PC-9 (cell line): ENCODE data around the gene CRY2. TPM values are rescaled to one million over a fixed set of nuclear protein-coding genes. Genes with fewer than 3 reads are reported as not detected.
A peak's percentile ranks its signal among the peaks of the same experiment; 100 is the strongest.

Experiments
- BruUV-seq: library from RNA; stranded (reverse); fragments of 400-500 nt; replicated peaks from 2 replicates; lab custom pipeline; 2021; lab: Mats Ljungman, UMichigan
- CTCF ChIA-PET: fragments of 300-600 bp; sonication (Branson Sonifier 250); formaldehyde crosslinking; loops from one replicate; lab custom pipeline; 2022; ENCODE audit warnings: antibody characterized with exemption; lab: Charles Lee
- POLR2A ChIA-PET: fragments of 300-600 bp; sonication (Branson Sonifier 250); formaldehyde crosslinking; loops from one replicate; lab custom pipeline; 2022; ENCODE audit warnings: antibody characterized with exemption; ENCODE audit not compliant: unreplicated experiment; lab: Charles Lee
- DNase-seq, 2 experiments: peaks; one replicate each; pipeline versions ENCODE4 v3.0.0 to v3.0.0-alpha.2; 2015 to 2022; ENCODE audit warnings: mixed read lengths in 1 of 2
- H2AFZ ChIP-seq: fragments of 200-600 bp; sonication (generic); 2 replicates; pipeline ENCODE4 v1.8.1; 2017; ENCODE audit warnings: antibody characterized with exemption
- H3F3A ChIP-seq: fragments of 200-600 bp; sonication (generic); 2 replicates; pipeline ENCODE4 v1.8.1; 2017; ENCODE audit warnings: antibody characterized with exemption, mild to moderate bottlenecking, low read depth; ENCODE audit not compliant: insufficient read depth
- H3K27ac ChIP-seq: fragments of 200-600 bp; sonication (generic); 2 replicates; pipeline ENCODE4 v1.6.1; 2016; ENCODE audit warnings: mixed run types
- H3K27me3 ChIP-seq: fragments of 200-600 bp; sonication (generic); 2 replicates; pipeline ENCODE4 v1.6.1; 2016; ENCODE audit warnings: low read depth, mixed run types; ENCODE audit not compliant: insufficient read depth
- H3K36me3 ChIP-seq: fragments of 200-600 bp; sonication (generic); 2 replicates; pipeline ENCODE4 v1.6.1; 2016; ENCODE audit warnings: low read depth, mixed run types
- H3K4me1 ChIP-seq: fragments of 200-600 bp; sonication (generic); replicated peaks from 2 replicates; pipeline ENCODE4 v1.6.1; 2016; ENCODE audit warnings: mixed run types; ENCODE audit not compliant: insufficient read depth
- H3K4me2 ChIP-seq: fragments of 200-600 bp; sonication (generic); 2 replicates; pipeline ENCODE4 v1.6.1; 2017; ENCODE audit warnings: mixed run types
- H3K4me3 ChIP-seq: fragments of 200-600 bp; sonication (generic); 2 replicates; pipeline ENCODE4 v1.6.1; 2016; ENCODE audit warnings: mixed run types
- H3K79me2 ChIP-seq: fragments of 200-600 bp; sonication (generic); 2 replicates; pipeline ENCODE4 v1.6.1; 2017; ENCODE audit warnings: low read depth, mixed run types
- H3K9me2 ChIP-seq: fragments of 200-600 bp; sonication (generic); 2 replicates; pipeline ENCODE4 v1.8.1; 2017; ENCODE audit warnings: mild to moderate bottlenecking; ENCODE audit not compliant: insufficient read depth
- H3K9me3 ChIP-seq: fragments of 200-600 bp; sonication (generic); 2 replicates; pipeline ENCODE4 v1.8.1; 2016; ENCODE audit warnings: low read depth; ENCODE audit not compliant: insufficient read depth
- H4K20me1 ChIP-seq: fragments of 200-600 bp; sonication (generic); 2 replicates; pipeline ENCODE4 v1.8.1; 2017; ENCODE audit not compliant: insufficient read depth
- EZH2 ChIP-seq: fragments of 200-600 bp; sonication (generic); IDR thresholded peaks from 2 replicates; pipeline ENCODE4 v1.8.0; 2017; ENCODE audit warnings: antibody characterized with exemption, low read depth
- intact Hi-C: fragments of 100-400 bp; cut with micrococcal nuclease; formaldehyde crosslinking; loops from one replicate; pipeline ENCODE4 v1.10.0; 2022; ENCODE audit not compliant: unreplicated experiment
- total RNA-seq: library from RNA; stranded (reverse); gene quantifications from 2 replicates; pipeline ENCODE4 v1.2.3, GENCODE V29; 2021
- TF ChIP-seq, protein P1 (sequence below): fragments of 200-600 bp; sonication (generic); conservative IDR thresholded peaks from 2 replicates; pipeline ENCODE4 v1.6.1; 2017; ENCODE audit warnings: mixed run types, antibody characterized with exemption, mild to moderate bottlenecking, moderate library complexity

CRY2 gene
- total RNA-seq, 1 experiment from 2014 or later, result 17.5 TPM

DNA sequence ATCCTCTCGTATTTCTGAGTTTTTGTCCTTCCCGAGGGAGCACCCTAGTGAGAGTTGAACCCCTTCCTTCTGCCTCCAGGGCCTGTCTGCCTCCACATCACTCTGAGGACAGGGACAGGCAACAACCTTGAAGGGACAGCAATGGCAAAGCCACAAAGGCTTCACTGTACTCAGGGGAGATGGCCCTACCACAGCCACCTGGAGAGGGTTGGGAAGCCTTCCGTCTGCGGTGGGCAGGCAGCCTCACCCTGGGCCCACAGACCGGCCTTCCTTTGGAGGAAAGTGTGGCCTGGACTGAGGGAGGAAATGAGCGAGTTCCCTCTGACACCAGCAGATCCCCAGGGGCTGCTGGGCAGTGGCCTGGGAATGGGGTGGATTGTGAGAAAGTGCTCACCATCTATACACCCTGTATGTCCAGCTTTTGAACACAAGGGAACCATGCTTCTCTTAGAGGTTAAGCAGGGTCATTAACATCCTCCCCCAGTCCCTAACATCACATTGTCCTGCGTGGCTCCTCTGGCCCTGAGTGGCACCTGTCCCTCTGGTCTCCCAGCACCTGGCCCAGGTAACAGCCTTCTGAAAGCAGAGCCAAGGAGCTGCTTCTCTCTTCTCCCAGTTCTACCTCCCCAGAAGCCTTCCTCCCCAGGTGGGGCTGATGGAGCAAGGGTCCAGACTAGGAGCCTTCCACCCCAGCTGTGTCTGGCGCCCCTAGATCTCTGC lies 35.5 kb upstream of the CRY2 start:
- DNase-seq, result no peak
- Histone ChIP-seq H2AFZ (no peak overlapping the region), H3K9me2 (no peaks in the 10 kb centered on the region), H3K27me3 (no peaks in the 10 kb centered on the region), H3K4me1 (peaks cover 14% of the 10 kb centered on the region), H4K20me1 (no peaks in the 10 kb centered on the region; the same call in none of the 2 replicates), H3K79me2 (peaks cover 13% of the 10 kb centered on the region), H3K9me3 (no peaks in the 10 kb centered on the region), H3K27ac (no peak overlapping the region), H3K4me2 (no peak overlapping the region), H3F3A (no peaks in the 10 kb centered on the region), H3K36me3 (0 out of 2 replicates have a peak, but pooled peaks cover 3% of the 10 kb centered on the region), H3K4me3 (no peak overlapping the region)
- BruUV-seq, result no TSS peak
- ChIA-PET CTCF (no interaction called here), POLR2A (no interaction called here)
- no peak for TF ChIP-seq EZH2
- TF ChIP-seq, protein P1, sequence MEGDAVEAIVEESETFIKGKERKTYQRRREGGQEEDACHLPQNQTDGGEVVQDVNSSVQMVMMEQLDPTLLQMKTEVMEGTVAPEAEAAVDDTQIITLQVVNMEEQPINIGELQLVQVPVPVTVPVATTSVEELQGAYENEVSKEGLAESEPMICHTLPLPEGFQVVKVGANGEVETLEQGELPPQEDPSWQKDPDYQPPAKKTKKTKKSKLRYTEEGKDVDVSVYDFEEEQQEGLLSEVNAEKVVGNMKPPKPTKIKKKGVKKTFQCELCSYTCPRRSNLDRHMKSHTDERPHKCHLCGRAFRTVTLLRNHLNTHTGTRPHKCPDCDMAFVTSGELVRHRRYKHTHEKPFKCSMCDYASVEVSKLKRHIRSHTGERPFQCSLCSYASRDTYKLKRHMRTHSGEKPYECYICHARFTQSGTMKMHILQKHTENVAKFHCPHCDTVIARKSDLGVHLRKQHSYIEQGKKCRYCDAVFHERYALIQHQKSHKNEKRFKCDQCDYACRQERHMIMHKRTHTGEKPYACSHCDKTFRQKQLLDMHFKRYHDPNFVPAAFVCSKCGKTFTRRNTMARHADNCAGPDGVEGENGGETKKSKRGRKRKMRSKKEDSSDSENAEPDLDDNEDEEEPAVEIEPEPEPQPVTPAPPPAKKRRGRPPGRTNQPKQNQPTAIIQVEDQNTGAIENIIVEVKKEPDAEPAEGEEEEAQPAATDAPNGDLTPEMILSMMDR, result no peak
- intact Hi-C loops, result no loop called here

DNA sequence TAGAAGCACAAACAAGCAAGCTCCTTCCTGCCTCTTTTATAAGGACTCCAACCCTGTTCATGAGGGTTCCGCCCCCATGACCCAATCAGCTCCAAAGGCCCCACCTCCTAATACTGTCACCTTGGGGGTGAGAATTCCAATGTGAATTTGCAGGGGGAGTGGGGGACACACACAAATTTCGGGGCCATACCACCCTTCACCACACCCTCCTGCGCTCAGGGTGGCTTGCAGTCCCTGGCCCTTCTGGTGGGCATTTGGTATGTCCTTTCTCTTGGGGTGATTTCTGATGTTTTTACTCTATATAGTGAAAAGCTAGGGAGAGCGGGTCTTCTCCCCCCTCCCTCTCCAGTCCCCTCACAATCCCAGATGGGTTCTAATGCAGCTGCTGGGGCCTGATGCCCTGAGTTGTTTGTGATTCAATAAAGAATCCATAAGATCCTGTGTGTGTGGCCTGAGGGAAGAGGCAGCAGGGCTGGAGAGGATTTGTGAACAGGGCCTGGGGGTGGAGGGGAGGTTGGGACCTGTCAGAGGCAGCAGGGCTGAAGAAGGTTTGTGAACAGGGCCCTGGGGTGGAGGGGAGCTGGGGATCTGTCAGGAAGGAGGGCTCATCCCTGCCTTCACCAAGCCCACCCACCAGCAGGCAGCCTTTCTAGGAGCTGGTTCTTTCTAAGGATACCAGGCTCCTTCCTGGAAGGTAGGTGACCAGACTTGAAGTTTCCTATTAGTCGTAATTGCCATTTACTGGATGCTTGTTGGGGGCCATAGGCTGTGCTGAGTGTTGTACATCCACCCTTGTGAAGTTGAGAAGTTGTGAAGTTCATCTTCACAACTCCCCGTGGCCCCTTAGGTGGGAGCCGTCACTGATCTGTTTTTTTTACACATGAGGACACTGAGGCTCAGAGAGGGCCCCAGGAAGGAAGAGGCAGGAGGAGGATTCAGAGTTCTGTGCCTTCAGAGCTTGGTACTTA lies 34.4 kb upstream of the CRY2 start:
- H3F3A ChIP-seq, result no peaks in the 10 kb centered on the region
- 0 out of 2 replicates have a peak, but pooled peaks cover 3% of the 10 kb centered on the region for H3K36me3 ChIP-seq
- peaks cover 3% of the 10 kb centered on the region; the same call in 1 of the 2 replicates for H3K4me1 ChIP-seq
- H3K9me3 ChIP-seq, result no peaks in the 10 kb centered on the region
- H3K27me3 ChIP-seq, result no peaks in the 10 kb centered on the region
- H2AFZ ChIP-seq, result no peak overlapping the region
- no peak for TF ChIP-seq EZH2
- TF ChIP-seq, protein P1, result no peak
- no peak for DNase-seq
- H4K20me1 ChIP-seq, result no peaks in the 10 kb centered on the region; the same call in none of the 2 replicates
- H3K4me2 ChIP-seq, result no peak overlapping the region
- no peak overlapping the region for H3K27ac ChIP-seq
- POLR2A ChIA-PET, result no interaction called here
- no peak overlapping the region for H3K4me3 ChIP-seq
- no TSS peak for BruUV-seq
- intact Hi-C loops, result no loop called here
- no peaks in the 10 kb centered on the region for H3K9me2 ChIP-seq
- peaks cover 2% of the 10 kb centered on the region; the same call in 1 of the 2 replicates for H3K79me2 ChIP-seq
- CTCF ChIA-PET, result no interaction called here

DNA sequence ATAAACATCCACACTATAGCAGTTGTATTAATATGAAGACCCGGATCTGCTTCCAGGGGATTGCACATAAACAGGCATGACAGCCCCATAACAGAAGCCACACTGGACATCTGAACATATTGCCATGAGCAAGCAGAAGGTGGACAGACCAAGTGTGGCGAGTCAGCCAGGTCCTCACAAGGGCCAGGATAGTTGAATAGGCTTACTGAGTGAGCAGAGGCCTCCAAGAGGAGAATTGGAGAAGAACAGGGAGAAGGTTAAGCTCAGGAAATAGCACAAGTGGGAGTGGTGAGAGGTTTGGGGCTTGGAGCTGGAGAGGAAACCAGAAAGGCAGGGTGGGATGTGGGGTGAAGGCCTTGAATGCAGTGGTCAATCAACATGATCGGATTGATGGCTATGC lies 31.5 kb upstream of the CRY2 start:
- Histone ChIP-seq H4K20me1 (no peaks in the 10 kb centered on the region), H3K79me2 (no peaks in the 10 kb centered on the region), H3K27me3 (no peaks in the 10 kb centered on the region), H3K4me2 (no peak overlapping the region), H3K4me1 (no peaks in the 10 kb centered on the region), H3K36me3 (no peaks in the 10 kb centered on the region), H3F3A (no peaks in the 10 kb centered on the region), H2AFZ (no peak overlapping the region), H3K4me3 (no peak overlapping the region), H3K27ac (no peak overlapping the region), H3K9me3 (no peaks in the 10 kb centered on the region), H3K9me2 (no peaks in the 10 kb centered on the region)
- intact Hi-C loops, result no loop called here
- ChIA-PET POLR2A (interaction anchor here (0.6 kb wide), 1 partner anchor 31 kb away, joined by 3 read pairs; the partner anchor contains the start of gene CRY2), CTCF (interaction anchor here (1.5 kb wide), 1 partner anchor 44 kb away, joined by 4 read pairs; no protein-coding TSS in a partner anchor)
- TF ChIP-seq, protein P1, result peak; percentile 49; the same call in 1 of the 2 replicates
- TF ChIP-seq EZH2, result no peak
- peak; percentile 41 to 68 for DNase-seq
- BruUV-seq, result no TSS peak
